Measurements from ENCODE around the gene CLDN15. TPM values are rescaled to one million over a fixed set of nuclear protein-coding genes. Genes with fewer than 3 reads are reported as not detected.
"Not testable (repeated sequence)": the region's sequence is repeated elsewhere in the genome, so short reads cannot be mapped to it uniquely, and the experiment has no call there.

CLDN15 gene
- total RNA-seq (2014; rRNA removed; shearing (Covaris generic)) = 10.0 and 11.2 TPM in 2 replicates
- 35.2 and 37.5 TPM in 2 replicates for polyA plus RNA-seq (2014; cell fraction: nucleus; rRNA removed)

GRCh38 chr7:101237206-101238067 lies at the start of gene CLDN15:
TSS of gene CLDN15 (minus strand) at chr7:101237802. CDS start at chr7:101237581, 221 bp downstream.
- no peak for DNase-seq (ENCODE audit: extremely low read depth, low read depth)

- DNase-seq (ENCODE audit: extremely low read depth, low read depth) = no peak
Measured at GRCh38 chr7:101287032-101287431, 49.4 kb upstream of the CLDN15 start.

GRCh38 chr7:101285880-101286279 lies 48.3 kb upstream of the CLDN15 start:
- DNase-seq (ENCODE audit: extremely low read depth, low read depth) = not testable (repeated sequence)

GRCh38 chr7:101285171-101285570 lies 47.6 kb upstream of the CLDN15 start:
- DNase-seq (ENCODE audit: extremely low read depth, low read depth) = no peak

GRCh38 chr7:101280912-101281311 lies 43.3 kb upstream of the CLDN15 start:
- not testable (repeated sequence) for DNase-seq (ENCODE audit: extremely low read depth, low read depth)

- no peak for DNase-seq (ENCODE audit: extremely low read depth, low read depth)
Measured at GRCh38 chr7:101278461-101279292, 41.1 kb upstream of the CLDN15 start.

GRCh38 chr7:101277155-101277554 lies 39.6 kb upstream of the CLDN15 start:
- DNase-seq (ENCODE audit: extremely low read depth, low read depth) = no peak

- DNase-seq (ENCODE audit: extremely low read depth, low read depth) = no peak
Measured at GRCh38 chr7:101273206-101273605, 35.6 kb upstream of the CLDN15 start.

GRCh38 chr7:101271021-101271420 lies 33.4 kb upstream of the CLDN15 start:
- DNase-seq (ENCODE audit: extremely low read depth, low read depth) = no peak

GRCh38 chr7:101269664-101270063 lies 32.1 kb upstream of the CLDN15 start:
- no peak for DNase-seq (ENCODE audit: extremely low read depth, low read depth)

GRCh38 chr7:101265622-101266516 lies 28.3 kb upstream of the CLDN15 start:
- DNase-seq (ENCODE audit: extremely low read depth, low read depth) = no peak

GRCh38 chr7:101264102-101264706 lies 26.6 kb upstream of the CLDN15 start:
- DNase-seq (ENCODE audit: extremely low read depth, low read depth) = not testable (repeated sequence)

- no peak for DNase-seq (ENCODE audit: extremely low read depth, low read depth)
Measured at GRCh38 chr7:101258243-101258731, 20.7 kb upstream of the CLDN15 start.

- no peak for DNase-seq (ENCODE audit: extremely low read depth, low read depth)
Measured at GRCh38 chr7:101255796-101256195, 18.2 kb upstream of the CLDN15 start.

- DNase-seq (ENCODE audit: extremely low read depth, low read depth) = not testable (repeated sequence)
Measured at GRCh38 chr7:101253199-101253598, 15.6 kb upstream of the CLDN15 start.

- DNase-seq (ENCODE audit: extremely low read depth, low read depth) = peak; percentile 98
Measured at GRCh38 chr7:101251871-101252659, 14.5 kb upstream of the CLDN15 start.

- DNase-seq (ENCODE audit: extremely low read depth, low read depth) = no peak
Measured at GRCh38 chr7:101250324-101250723, 12.7 kb upstream of the CLDN15 start.

- DNase-seq (ENCODE audit: extremely low read depth, low read depth) = no peak
Measured at GRCh38 chr7:101248276-101248675, 10.7 kb upstream of the CLDN15 start.

GRCh38 chr7:101245147-101245668 lies 7.6 kb upstream of the CLDN15 start:
- DNase-seq (ENCODE audit: extremely low read depth, low read depth) = no peak

All from NCI-H460 (cell line).